Breast epithelium (tissue), 3 donors: ENCODE measurements around the gene FRMPD2.

Experiments
- POLR2A ChIP-seq: fragments of 450-650 bp; IDR thresholded peaks from one replicate; pipeline ENCODE4 v1.6.1; 2016; ENCODE audit warnings: antibody characterized with exemption, mild to moderate bottlenecking, moderate library complexity
- POLR2AphosphoS5 ChIP-seq, 3 donors: sonication (generic); formaldehyde crosslinking; IDR thresholded peaks; one replicate each; pipeline ENCODE4 v1.6.1; 2017; ENCODE audit warnings: antibody characterized with exemption in 3 of 3
- TF ChIP-seq, protein P1 (sequence below), 3 donors: fragments of 450-650 bp; IDR thresholded peaks; one replicate each; pipeline ENCODE4 v1.5.1; 2016 to 2017; ENCODE audit warnings: antibody characterized with exemption in 3 of 3, mild to moderate bottlenecking in 3 of 3, moderate library complexity in 3 of 3

GRCh38 chr10:48255722-48256121 lies 18.8 kb downstream of the FRMPD2 start:
- TF ChIP-seq POLR2A (no peak), POLR2AphosphoS5 (IDR thresholded peaks at IDR 0.05) (no peak)
- TF ChIP-seq, protein P1, sequence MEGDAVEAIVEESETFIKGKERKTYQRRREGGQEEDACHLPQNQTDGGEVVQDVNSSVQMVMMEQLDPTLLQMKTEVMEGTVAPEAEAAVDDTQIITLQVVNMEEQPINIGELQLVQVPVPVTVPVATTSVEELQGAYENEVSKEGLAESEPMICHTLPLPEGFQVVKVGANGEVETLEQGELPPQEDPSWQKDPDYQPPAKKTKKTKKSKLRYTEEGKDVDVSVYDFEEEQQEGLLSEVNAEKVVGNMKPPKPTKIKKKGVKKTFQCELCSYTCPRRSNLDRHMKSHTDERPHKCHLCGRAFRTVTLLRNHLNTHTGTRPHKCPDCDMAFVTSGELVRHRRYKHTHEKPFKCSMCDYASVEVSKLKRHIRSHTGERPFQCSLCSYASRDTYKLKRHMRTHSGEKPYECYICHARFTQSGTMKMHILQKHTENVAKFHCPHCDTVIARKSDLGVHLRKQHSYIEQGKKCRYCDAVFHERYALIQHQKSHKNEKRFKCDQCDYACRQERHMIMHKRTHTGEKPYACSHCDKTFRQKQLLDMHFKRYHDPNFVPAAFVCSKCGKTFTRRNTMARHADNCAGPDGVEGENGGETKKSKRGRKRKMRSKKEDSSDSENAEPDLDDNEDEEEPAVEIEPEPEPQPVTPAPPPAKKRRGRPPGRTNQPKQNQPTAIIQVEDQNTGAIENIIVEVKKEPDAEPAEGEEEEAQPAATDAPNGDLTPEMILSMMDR (IDR thresholded peaks at IDR 0.05): no peak
